GM10266 (cell line): Measurements from ENCODE around the gene ABCC1.
"Not testable (repeated sequence)": the region's sequence is repeated elsewhere in the genome, so short reads cannot be mapped to it uniquely, and the experiment has no call there.

ENCODE experiments used
- DNase-seq: peaks from one replicate; pipeline ENCODE4 v3.0.0; 2012; ENCODE audit errors: extremely low spot score
- TF ChIP-seq, protein P1 (sequence below): IDR thresholded peaks from 2 replicates; pipeline ENCODE4 v1.5.1; 2012; ENCODE audit warnings: mild to moderate bottlenecking, low read depth; ENCODE audit not compliant: control insufficient read depth, insufficient read depth; ENCODE audit errors: missing control alignments

Gene ABCC1

DNA sequence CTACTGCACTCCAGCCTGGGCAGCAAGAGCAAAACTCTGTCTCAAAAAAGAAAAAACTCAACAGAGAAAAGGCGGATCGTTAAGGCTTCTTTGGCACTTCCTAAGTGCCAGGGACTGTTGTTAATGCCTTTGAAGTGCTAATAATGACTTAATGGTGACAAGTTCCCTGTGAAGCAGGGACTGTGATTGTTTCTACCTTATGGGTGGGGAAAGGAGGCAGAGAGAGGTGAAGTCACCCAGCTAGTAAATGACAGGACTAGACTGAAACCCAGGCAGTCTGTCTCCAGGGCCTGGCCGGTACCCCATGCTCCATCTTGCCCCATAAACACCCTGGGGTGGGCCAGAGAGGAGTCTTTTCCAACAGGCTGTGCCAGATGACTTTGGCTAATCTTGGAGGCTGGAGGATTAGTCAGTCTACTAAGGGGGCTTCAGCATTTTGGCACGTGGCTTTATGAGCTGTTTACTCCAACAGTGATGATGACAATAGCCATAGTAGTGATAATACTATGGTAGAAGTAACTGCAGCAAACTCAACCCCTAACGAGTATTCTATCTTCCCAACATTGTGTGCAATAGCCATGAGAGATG, 26.9 kb downstream of the ABCC1 start:
- no peak for DNase-seq
- TF ChIP-seq, protein P1, sequence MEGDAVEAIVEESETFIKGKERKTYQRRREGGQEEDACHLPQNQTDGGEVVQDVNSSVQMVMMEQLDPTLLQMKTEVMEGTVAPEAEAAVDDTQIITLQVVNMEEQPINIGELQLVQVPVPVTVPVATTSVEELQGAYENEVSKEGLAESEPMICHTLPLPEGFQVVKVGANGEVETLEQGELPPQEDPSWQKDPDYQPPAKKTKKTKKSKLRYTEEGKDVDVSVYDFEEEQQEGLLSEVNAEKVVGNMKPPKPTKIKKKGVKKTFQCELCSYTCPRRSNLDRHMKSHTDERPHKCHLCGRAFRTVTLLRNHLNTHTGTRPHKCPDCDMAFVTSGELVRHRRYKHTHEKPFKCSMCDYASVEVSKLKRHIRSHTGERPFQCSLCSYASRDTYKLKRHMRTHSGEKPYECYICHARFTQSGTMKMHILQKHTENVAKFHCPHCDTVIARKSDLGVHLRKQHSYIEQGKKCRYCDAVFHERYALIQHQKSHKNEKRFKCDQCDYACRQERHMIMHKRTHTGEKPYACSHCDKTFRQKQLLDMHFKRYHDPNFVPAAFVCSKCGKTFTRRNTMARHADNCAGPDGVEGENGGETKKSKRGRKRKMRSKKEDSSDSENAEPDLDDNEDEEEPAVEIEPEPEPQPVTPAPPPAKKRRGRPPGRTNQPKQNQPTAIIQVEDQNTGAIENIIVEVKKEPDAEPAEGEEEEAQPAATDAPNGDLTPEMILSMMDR, result no peak

GRCh38 chr16:15976929-15977637, 27.7 kb downstream of the ABCC1 start:
- no peak for DNase-seq
- TF ChIP-seq, protein P1, result no peak

GRCh38 chr16:15979801-15980200, 30.4 kb downstream of the ABCC1 start:
- no peak for DNase-seq
- TF ChIP-seq, protein P1, result no peak

DNA sequence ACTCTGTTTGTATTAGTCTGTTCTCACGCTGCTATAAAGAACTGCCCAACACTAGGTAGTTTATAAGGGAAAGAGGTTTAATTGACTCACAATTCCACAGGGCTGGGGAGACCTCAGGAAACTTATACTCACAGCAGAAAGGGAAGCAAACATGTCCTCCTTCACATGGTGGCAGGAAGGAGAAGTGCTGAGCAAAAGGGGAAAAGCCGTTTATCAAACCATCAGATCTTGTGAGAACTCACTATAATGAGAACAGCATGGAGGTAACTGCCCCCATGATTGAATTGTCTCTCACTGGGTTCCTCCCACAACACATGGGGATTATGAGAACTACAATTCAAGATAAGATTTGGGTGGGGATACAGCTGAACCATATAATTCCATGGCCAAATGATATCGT, 30.9 kb downstream of the ABCC1 start:
- DNase-seq, result no peak
- TF ChIP-seq, protein P1, result no peak

DNA sequence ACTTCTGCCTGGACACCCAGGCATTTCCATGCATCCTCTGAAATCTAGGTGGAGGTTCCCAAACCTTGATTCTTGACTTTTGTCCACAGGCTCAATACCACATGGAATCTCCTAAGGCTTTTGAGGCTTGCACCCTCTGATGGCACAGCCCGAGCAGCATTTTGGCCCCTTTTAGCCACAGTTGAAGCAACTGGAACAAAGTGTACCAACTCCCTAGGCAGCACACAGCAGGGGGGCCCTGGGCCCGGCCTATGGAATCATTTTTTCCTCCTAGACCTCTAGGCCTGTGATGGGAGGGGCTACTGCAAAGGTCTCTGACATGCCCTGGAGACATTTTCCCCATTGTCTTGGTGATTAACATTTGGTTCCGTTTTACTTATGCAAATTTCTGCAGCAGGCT, 32.0 kb downstream of the ABCC1 start:
- DNase-seq, result no peak
- TF ChIP-seq, protein P1, result no peak

GRCh38 chr16:15982194-15982915, 32.9 kb downstream of the ABCC1 start:
- DNase-seq, result not testable (repeated sequence)

DNA sequence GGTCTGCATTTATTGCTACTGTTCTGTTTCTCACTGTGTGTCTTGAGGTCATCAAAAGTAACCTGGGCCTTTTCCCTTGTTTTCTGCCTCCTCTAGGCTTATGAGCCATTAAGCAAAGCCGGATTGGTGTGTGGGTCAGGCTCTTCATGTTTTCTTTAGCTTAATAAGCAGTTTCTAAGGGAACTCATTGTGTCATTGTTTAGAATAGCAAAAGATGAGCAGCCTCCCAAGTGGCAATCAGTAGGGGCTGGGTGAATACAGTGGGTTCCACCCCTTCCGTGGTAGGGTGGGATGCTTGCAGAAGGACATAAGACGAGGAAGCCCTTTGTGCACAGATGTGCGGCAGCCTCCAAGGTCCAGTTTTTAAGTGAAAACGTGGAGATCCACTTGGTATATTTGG, 34.5 kb downstream of the ABCC1 start:
- TF ChIP-seq, protein P1, result no peak
- no peak for DNase-seq
